ENCODE results near the gene MAP1LC3B.
"Not testable (repeated sequence)": the region's sequence is repeated elsewhere in the genome, so short reads cannot be mapped to it uniquely, and the experiment has no call there.

DNA sequence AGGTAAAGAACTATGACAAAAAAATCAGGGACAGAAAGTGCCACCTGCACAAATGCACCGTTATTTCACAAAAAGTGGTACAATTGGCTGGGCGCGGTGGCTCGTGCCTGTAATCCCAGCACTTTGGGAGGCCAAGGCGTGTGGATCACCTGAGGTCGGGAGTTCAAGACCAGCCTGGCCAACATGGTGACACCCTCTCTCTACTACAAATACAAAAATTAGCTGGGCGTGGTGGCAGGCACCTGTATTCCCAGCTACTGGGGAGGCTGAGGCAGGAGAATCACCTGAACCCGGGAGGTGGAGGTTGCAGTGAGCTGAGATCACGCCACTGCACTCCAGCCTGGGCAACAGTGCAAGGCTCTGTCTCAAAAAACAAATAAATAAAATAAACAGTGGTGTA, 2.2 kb upstream of the MAP1LC3B start:
- TF ChIP-seq, protein P1, sequence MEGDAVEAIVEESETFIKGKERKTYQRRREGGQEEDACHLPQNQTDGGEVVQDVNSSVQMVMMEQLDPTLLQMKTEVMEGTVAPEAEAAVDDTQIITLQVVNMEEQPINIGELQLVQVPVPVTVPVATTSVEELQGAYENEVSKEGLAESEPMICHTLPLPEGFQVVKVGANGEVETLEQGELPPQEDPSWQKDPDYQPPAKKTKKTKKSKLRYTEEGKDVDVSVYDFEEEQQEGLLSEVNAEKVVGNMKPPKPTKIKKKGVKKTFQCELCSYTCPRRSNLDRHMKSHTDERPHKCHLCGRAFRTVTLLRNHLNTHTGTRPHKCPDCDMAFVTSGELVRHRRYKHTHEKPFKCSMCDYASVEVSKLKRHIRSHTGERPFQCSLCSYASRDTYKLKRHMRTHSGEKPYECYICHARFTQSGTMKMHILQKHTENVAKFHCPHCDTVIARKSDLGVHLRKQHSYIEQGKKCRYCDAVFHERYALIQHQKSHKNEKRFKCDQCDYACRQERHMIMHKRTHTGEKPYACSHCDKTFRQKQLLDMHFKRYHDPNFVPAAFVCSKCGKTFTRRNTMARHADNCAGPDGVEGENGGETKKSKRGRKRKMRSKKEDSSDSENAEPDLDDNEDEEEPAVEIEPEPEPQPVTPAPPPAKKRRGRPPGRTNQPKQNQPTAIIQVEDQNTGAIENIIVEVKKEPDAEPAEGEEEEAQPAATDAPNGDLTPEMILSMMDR (IDR thresholded peaks at IDR 0.05): not testable (repeated sequence)
- not testable (repeated sequence) for TF ChIP-seq POLR2AphosphoS5 (IDR thresholded peaks at IDR 0.05; ENCODE audit: low read depth, low read length); SIN3A (IDR thresholded peaks at IDR 0.05; ENCODE audit: borderline replicate concordance, insufficient read depth, low read depth, low read length)

All from Panc1 (cell line).